Skin of body (tissue), 2 donors: ENCODE data around the gene WDR46. TPM values are rescaled to one million over a fixed set of nuclear protein-coding genes. Genes with fewer than 3 reads are reported as not detected.

Source experiments
- DNase-seq: peaks from one replicate; lab custom pipeline; 2025; lab: John Stamatoyannopoulos, UW
- total RNA-seq: library from RNA; depleted of rRNA; stranded (reverse); fragments of >200 nt; gene quantifications from one replicate; pipeline ENCODE4 v1.2.3, GENCODE V29; 2014

WDR46 gene
- total RNA-seq, 1 donor from 2014 or later = 39.9 TPM

DNA sequence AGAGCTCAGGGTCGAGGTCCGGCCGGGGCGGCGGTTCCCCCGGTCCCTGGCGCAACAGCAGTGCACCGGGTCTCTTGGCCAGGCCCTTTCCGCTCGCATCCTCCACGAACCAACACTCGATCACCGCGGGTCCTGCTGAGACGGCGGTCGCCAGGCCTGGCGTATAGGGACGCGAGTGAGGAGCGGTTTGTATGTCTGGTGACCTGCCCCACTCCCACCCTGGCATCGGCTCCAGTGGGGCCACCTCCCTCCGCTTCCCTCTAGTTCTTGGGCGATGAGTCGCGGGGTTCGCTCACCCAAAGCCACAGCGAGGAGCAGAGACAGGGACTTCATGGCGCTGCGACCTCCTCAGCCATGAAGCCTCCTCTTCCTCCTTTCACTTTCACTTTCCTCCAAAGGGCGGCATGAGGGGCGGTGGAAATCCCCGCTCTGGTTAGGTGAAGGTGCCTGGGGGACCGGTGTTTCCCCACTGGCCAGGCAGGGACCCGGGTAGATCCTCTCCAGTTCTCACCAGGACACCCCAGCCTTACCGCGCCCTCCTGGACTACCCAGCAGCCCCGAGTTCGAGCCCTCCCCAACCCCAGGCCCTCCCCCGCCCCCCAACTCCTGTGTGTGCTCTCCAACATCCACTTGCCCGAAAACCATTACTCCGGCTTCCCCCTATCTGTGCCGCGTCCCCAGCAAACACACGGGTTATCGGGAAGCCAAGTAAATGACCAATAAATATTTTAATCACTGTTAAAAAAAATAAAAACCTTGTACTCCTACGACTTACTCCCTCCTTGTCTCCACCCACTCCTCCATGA lies 24.9 kb upstream of the WDR46 start, which contains the start of gene TAPBP:
Gene TAPBP (minus strand): TSS at position 370 of the 806 bp plus-strand sequence. CDS start 37 bp downstream, at position 333.
- DNase-seq = no peak

DNA sequence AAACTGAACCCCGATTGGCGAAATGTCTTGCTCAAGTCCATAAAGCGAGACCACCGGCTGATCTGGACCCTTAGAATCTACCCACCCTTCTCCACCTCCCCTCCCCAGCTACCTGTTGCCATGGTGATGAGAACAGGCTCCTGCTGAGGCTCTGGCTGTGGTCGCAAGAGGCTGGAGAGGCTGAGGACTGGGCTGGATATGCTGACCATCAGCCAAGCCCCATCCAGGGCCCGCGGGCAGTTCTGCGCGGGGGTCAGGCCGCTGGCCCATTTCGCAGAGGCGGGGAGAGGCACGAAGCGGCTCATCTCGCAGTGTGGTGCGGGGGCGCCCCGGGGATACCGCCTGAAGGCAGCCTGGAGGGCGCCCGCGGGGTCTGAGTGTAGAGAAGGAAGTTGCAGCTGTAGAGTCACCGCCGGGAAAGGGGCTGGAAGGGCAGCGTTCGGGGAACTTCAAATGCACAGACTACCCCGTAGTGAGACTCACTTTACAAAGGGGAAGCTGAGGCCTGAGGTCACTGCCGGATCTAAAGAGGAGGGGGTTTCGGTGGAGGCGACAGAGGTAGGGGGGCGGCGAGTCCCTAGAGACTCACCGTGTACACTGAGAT lies 24.2 kb upstream of the WDR46 start:
- no peak for DNase-seq

DNA sequence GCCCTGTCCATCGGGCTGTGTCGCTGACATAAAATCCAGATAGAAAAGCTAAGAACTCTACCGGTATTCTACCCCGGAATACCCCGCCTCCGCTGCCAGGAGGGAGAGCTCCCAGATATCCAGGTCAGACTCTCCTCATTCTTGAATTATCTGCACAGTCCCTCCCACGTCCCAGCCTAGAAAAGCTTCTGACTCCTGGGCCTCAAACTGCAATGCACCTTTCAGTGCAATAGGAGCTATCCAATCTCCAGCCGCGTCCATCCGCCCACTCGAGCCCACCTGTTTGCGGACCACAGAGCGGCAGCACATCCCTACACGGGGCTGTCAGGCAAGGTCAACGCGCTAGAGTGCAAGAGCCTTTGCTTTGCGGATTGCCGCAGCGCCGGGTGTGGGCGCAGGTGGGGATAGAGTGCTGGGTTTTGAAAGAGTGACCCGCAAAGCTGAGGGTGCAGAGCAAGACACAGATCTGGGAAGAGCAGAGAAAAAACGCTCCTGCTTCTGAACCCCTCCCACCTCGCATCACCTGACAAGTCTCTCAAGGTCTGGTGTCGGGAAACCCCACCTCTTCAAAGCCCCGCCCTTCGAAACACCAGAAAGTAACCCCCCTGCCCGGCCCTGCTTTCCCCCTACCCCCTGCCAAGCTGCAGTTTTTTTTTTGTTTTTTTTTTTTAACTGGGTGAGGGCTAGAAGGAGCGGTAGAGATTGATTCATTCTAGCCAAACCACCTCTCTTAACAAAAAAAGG lies 23.5 kb upstream of the WDR46 start:
- peak; percentile 58 for DNase-seq

DNA sequence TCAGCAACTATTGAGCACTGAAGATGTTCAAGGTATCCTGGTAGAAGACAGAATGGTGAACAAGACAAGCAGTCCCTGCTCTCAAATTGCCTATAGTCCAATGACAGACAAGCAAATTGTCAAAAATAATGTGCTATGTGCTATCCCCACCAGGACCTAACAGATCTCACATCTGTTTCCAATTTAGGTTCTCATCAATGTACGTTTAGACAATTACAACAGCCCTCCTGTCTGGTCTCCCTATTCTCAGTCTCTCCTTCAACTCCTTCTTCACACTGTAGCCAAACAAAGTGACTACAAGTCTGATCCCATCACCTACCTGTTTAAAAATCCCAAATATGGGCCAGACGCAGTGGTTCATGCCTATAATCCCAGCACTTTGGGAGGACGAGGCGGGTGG lies 17.3 kb upstream of the WDR46 start:
- DNase-seq = no peak

DNA sequence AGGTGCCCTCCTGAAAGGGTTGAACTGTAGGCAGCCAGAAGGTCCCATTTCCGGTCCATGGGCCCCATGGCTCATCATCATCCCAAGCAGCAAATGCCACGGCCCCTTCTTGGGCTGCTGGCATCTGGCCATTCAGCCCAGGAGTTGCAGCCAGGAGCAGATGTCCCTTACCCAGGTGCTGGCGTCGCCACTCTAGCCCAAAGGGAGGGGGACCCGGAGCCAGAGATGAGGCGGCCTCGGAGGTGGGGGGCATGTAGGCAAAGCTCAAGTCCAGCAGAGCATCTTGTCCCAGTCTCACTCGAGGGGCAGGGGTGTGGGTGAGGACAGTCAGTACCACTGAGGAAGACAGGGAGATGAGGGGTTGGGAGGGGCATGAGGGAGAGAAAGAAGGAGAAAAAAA lies 16.0 kb upstream of the WDR46 start:
- DNase-seq = no peak

DNA sequence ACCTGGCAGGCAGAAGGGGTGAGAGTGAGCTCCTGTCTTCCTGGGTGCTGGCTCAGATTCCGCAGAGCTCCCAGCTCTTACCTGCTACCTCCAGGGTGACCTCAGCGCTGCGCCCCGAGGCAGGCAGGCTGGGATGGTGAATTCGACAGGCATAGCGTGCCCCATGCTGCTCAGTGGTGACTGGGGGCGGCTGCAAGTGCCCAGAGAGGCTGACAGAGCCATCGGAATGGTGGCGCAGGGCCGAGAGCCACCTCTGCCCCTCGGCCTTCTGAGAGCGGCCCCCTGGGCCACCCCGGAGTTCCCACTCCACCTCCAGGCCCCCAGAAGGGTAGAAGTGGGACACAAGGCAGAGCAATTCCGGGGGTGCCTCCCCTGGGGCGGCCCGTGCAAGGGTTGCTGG lies 15.2 kb upstream of the WDR46 start:
- DNase-seq = no peak

DNA sequence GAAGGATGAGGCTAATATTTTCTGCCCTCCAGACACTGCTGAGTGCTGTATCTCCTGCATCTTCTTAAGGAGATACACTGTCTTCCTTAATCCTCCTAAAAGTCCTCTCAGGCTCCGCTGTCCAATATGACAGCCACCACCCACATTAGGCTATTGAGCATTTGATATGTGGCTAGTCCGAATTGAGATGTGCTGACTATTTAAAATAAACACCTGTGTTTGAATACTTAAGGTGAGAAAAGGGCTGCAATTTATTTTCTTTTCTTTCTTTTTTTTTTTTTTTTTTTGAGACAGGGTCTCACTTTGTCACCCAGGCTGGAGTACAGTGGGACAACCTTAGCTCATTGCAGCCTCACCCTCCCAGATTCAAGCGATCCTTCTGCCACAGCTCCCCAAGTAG lies 12.8 kb upstream of the WDR46 start:
- no peak for DNase-seq

DNA sequence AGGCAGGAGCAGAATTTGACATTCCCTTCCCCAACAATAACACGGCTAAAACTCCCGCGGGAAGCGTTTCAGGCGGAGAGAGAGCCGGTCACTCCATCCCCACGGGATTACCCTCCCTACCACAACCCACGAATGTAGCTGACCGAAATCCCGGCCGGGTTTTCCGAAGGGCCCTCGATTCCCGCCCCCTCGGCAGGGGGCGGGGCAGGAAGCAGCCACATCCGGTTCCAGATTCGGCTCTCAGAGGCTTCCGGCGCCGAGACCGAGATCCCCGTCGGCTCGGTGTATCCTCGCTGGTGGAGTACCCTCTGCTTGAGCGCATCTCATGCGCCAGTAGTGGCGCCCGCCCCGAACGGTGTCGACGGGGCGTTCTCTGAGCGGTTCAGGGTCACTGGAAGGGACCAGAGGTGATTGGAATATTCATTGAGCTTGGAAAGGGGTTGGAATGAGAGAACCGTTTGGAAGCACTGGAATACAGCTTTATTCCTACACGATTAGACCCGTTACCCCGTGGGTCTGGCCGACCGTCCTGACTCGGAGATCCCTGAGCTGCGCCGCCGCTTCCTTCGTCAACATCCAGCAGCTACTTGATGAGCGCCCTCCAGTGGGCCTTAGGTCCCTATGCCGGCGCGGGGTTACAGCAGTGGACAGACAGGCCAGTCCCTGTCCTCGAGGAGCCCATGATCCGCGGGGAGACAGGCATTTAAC lies 10.4 kb upstream of the WDR46 start:
- DNase-seq = peak; percentile 91

DNA sequence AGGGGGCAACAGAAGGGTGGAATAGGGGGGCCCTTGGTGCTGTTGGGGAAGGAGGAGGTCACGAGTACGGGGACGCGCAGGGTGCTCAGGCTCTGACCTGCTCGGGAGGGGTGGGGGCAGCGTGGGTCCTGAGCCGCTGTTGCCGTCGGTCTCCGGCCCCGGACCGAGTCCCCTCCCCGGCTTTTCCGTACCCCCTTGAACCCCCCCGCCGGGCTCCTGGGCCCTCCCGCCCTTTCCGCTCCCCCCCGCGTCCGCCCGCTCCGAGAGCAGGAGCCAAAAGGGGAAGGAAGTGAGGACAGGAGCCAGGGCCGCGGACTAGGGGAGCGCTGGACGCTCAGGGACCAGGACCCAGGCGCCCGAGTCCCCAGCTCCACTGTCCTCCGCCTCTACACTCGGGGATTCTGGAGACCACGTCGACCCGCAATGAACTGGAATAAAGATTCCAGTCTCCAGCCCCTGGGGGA lies 9.8 kb upstream of the WDR46 start, which contains the start of gene RGL2:
Gene RGL2 (minus strand): TSS at position 170 of the 464 bp plus-strand sequence. CDS start 332 bp downstream, outside the sequence.
- peak; percentile 73 for DNase-seq

DNA sequence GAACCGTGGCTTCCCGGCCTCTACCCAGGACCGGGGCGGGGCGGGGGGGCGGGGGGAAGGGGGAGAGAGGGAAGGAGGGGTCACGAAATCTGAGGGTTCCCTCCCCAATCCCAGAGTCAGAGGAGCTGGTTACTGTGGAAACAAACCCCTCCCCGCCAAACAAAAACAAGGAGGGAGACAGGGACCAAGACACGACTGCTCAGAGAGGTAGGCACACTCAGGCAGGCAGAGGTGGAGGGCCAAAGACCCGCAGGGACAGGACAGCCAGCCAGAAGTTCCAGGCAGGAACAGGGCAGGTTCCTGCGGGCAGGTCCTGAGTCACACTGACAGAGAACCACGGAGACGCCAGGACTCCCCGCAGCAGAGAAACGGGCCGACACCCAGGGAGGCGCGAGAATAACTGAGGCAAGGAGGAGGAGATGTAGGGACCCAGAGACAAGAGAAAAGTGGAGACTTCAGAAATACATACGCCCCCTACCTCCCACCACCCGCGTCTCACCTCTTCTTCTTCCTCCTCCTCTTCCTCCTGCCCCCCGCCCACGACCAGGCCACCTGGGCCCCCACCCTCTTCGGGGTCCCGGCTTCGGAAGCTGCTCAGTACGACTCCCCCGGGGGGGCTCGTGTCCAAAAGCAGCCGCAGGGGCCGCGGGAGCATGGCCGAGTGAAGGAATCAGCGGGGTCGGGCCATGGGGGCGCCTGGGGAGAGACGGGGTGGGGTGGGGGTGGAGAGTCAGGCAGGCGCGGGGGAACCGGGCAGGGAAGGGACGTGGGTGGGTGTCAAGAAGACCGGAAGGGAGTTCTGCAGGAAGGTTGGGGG lies 9.1 kb upstream of the WDR46 start:
- DNase-seq = peak; percentile 86

DNA sequence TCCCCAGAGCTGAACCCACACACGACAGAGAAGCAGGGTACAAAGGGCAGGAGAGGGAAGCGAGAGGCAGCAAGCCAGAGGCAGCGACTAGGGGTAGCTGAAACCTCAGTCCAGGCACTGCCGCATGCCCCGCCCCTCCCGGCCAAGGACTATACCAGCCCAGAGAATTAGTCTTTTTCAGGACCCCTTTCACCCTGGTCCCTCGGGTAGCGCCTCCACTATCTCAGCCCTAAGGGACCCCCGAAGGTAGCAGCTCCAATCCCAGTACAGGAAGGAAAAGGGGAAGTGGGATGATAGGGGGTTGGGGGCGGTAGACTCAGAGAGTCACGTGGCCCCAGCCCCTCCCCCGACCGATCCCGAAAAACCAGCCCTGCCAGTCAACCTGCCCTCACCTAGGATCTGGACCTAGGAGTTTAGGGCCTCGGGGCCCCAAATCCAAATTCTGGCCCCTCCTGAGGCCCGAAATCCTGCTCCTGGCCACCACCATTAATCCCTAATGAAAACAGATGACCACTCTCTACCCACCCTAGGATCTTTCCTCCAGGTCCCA lies 8.4 kb upstream of the WDR46 start:
- DNase-seq = no peak

DNA sequence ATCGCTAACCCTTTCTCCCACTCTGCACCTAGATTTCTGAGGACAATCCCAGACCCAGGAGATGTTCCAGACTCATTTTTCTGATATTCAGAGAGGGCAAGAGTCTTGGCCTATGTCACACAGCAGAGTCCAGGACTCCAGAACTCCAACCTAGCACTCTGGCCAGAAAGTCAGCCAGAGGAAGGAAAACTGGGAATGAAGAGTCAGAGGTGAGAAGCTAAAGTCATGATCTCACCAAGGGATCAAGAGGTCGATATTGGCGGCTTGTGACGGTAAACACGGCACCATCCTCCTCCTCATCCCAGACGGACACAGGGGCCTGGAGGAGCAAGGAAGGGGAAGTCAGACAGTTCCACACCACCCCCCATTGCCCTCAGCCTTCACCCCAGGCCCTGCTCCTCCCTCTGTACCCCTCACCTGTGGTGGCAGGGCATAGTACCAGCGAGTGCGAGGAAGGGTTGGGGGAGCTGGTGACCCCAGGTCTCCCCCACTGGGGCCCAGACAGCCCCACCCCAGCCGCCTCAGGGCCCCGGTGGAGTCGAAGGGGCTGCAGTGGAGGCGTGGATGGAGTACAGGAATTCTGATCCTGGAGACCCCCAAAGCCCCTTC lies 7.9 kb upstream of the WDR46 start:
- no peak for DNase-seq

DNA sequence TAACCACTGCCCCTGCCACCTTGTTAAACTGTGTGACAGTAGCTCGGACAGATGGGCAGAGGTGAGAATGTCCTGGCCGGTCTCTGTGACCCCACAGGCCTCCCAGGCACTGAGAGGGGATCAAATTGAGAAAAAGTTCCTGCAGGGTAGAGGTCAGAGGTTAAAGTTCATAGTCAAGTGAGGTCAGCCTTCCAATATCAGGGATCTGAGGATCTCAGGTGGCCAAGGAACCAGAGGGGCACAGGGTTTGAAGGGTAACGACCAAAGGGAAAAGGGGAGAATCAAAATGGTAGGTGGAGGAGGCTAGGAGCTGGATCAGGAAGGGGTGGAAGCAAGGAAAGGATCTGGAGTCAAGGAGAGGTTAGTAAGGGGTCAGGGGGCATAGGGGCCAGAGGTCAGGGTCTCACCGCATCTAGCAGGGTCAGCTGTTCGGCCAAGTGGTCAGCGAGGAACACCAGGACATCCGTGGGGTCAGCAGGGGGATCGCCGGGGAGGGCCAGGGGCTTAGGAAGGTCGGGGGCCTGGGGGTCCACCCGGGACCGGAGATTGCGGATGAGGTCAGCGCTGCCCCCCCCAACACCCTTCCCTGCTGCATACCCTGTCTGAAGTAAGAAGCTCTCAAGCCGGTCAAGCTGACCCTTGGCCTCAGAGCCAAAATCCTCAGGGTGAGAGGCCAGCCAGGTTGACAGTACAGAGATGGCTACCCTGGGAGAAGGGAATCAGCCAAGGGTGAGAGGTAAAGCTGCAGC lies 6.8 kb upstream of the WDR46 start:
- no peak for DNase-seq

DNA sequence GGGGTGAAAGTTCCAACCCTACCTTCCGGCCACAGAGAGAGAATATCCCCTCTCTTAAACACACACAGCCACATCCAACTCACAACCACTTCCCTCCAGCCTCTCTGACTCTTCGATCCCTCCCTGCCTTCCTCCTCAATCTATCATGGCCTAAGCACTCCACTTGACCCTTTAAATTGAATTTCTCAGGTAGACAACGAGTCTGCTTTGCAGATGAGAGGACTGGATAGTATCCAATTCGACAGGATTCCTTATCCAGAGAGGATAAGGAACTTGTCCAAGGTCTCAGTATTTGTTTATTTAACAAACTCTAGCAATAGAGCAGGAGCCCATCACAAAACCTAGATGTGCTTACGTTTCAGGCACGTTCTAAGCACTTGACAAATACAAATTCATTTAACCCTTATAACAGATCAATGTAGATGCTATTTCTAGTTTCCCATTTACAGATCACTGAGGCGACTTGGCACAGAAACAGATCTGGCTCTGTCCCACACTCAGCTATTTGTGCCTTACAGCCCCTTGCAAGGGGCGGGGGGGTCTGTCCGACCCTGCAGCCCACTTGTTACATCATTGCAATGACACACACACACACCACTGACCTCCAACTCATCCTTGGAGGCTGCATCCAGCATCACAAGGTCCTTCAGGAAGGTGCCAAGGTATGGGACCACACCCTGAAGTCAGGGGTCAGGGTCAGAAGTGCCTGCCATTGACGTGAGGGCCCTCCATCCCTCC lies 5.2 kb upstream of the WDR46 start:
- DNase-seq = no peak

DNA sequence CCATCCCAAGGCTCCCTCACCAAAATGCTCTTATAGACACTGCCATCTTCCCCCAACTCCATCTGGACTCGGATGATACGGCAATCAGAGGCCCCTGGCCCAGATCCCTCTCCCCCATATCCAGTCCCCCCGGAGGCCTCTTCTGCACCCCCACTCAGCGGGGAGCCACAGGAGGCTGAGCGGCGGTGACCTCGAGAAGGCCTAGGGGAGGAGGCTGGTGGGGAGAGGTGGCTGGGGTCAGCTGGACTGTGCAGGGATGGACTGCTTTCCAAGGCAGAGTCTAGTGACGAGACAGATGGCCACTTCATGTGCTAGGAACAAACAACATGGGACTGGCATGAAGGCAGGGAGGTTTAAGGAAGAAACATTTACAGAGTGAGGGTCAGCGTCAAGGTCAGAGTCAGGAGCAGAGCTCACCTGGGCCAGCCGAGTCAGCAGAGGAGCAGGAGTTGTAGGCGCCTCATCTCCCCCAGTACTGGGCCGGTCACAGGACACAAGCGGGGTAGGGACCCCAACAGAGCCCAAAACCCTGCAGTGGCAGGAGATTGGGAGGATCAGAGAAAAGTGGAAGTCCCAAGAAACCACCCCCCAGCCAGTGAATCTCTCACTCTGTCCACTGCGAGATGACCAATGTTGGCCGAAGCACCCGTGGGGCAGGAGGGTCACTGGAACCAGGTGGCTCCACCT lies 4.1 kb upstream of the WDR46 start:
- DNase-seq = no peak

DNA sequence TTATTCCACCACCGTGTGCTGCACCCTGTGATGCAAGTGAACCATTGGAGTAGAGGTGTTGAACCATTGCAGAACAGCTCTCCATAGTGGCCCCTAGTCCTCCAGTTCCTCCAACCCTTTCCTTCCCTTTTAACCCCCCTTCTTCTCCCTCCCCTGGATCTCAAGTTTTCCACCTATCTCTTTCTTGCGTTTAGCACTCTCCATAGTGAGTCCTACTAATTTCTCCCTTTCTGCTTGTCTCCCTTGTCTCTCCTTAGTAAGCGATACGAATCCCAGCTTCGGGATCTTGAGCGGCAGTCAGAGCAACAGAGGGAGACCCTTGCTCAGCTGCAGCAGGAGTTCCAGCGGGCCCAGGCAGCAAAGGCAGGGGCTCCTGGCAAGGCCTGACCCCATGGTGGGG lies 1.4 kb upstream of the WDR46 start:
- no peak for DNase-seq

DNA sequence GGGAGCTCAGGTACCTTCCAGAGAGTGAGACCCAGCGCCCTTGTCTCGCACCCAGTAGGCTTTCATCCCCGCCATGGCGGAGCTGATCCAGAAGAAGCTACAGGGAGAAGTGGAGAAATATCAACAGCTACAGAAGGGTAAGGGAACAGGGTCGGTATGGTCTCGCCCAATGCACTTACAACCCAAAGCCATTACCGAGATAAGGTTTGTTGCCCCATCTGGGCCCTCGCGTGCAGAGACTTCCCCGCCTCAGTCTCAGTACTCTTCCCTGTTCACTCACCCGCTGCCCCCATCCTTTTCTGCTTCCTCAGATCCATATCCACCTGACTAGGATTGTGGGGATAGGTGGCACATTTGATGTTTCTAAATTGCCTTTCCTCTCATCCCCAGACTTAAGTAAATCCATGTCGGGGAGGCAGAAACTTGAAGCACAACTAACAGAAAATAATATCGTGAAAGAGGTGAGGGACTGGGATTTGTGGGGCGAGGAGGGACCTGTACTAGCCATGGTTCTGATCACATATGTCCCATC lies 811 bp upstream of the WDR46 start:
- DNase-seq = no peak
